NCI-H146 (cell line): ENCODE measurements around the gene MYO1A.
"Not testable (repeated sequence)": the region's sequence is repeated elsewhere in the genome, so short reads cannot be mapped to it uniquely, and the experiment has no call there.

Source experiments
- DNase-seq: peaks from one replicate; lab custom pipeline; 2025; lab: John Stamatoyannopoulos, UW

The MYO1A gene

DNA sequence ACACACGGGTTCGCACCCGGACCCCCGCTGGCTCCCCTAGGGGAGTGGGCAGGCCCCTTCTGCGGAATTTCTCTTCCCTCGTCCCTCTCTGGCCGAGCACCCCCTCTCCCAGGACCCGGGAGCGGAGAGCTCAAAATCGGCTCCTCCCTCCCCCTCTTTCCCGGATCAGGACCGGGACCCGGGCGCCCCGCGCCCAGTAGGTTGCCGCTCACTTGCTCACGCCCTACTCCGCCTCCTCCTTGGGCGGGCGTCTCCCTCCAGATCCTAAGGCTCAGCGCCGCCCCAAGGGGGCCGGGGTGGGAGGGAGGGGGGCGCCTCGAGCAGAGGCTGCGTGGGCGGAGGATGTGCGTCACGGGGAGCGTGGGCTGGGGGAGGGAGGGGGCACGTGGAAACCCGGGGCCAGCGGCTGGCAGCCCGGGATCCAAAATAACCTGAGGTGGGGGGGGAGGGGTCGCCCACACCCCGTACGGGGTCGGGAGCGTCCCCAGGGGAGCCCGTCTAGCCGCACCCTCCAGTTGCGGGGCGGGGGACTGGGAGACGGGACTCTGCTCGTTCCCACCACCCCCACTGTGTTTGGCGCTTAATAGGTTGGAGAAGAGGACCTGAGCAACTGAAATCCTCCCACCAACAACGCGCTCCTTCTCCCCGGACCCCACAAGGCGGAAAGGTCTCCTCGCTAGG, 37.2 kb upstream of the MYO1A start:
- peak; percentile 56 for DNase-seq

DNA sequence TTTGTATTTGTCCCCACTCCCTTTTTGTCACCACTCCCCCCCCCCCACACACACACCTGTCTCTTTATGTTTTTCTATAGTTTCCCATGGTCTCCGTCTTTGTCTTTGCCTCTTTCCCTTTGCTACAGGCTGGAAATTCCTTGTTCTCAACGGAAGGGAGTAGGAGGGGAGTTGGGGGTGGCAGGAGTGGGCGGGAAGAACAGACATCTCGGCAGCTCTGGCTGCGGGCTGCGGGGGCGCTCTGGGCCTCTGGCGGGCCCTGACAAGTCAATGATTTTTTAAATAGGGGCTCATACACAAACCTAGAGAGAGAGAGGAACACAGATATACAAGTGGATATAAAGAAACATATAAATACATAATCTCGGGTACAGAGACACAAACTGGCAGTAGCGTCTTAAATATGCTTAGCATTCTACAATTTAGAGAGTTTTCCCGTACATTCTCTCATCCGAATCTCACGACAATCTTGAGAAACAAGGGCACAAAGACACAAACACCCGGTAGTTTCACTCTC, 36.6 kb upstream of the MYO1A start:
- peak; percentile 50 for DNase-seq

DNA sequence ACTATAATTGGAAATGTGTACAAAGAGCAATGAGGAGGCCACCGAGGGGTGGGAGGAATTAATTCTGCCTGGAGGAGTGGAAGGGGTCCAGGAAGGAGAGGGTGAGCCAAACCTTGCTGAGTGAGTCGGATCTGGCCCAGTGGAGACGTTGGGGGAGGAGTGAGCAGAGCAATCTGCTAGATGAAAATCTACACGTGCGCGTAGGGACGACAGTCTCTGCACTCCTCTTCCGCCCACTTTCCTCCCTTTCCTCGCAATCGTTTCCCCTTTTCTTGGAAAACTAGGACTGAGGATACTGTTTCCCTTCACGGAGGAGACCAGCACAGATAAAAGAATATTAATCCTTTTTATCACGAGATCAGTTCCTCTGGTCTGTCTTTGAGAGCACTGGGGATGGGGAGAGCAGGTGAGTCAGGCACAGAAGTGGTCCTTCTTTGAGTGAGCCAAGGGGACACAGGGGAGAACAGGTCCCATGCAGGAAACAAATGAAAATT, 36.1 kb upstream of the MYO1A start:
- DNase-seq = no peak

DNA sequence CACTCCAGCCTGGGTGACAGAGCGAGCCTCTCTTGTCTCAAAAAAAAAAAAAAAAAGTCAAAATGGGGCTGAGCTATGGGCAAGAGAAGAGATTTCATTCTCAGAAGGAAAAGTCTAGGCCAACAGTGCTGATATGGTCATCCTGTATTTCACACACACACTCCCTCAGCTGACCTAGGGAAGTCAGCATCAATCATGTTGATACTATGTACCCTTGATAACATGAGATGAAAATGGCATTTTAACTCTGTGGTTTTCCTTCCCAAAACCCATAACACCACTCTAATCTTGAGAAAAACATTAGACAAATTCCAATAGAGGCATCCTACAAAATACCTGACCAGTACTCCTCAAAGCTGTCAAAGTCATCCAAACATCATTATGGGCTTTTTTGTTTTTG, 30.9 kb upstream of the MYO1A start:
- no peak for DNase-seq

DNA sequence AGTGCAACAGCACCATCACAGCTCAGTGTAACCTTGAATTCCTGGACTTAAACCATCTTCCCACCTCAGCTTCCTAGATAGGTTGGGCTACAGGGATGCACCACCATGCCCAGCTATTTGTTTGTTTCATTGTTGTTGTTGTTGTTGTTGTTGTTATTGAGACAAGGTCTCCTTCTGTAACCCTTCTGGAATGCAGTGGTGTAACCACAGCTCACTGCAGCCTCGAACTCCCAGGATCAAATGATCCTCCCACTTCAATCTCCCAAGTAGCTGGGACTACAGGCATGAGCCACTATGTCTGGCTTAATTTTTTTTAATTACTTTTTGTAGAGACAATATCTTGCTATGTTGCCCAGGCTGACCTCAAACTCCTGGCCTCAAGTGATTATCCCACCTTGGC, 29.9 kb upstream of the MYO1A start:
- DNase-seq = no peak

DNA sequence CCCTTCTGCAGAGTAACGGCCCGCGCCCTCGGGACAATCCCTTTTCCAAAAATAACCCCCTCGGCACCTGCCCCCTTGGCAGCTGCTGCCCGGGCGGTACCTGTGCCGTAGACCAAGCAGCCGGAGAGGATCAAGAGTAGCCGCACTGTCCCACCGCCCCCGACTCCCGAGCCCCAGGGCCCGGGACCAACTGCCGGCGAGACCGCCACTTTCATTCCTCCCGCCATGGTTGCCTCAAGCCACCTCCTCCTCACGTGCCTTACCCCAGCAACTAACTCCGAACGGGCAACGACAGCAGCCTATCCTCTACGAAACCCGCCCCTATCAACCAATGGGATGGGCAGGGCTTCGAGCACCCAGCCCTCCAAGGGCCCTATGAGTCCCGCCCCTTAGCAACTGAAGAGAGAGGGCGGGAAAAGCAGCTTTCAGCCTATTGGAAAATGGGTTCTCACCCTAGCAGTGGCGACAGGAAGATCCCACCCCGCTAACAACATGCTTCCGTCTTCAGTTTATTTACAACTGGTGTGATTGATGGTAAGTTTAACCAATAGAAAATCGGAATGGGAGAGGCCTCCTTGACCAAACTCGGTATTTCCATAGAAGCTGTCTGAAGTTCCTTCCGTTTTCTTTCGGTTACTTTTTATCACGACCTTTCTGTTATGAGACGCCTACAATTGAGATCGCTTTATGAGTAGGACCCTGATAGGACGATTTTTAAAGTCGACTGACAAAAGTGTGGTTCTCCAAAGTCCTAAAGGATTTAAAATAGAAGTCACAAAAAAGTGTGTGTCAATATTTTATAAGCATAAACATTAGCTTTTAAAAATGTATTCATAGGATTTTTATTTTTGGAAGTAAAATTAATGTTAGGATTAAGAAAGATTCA, 28.8 kb upstream of the MYO1A start, which contains the start of gene NEMP1:
Gene NEMP1, minus strand, starts transcription at position 273 of the 886 bp plus-strand sequence. Its CDS starts 46 bp downstream, at position 227.
- peak; percentile 100 for DNase-seq

DNA sequence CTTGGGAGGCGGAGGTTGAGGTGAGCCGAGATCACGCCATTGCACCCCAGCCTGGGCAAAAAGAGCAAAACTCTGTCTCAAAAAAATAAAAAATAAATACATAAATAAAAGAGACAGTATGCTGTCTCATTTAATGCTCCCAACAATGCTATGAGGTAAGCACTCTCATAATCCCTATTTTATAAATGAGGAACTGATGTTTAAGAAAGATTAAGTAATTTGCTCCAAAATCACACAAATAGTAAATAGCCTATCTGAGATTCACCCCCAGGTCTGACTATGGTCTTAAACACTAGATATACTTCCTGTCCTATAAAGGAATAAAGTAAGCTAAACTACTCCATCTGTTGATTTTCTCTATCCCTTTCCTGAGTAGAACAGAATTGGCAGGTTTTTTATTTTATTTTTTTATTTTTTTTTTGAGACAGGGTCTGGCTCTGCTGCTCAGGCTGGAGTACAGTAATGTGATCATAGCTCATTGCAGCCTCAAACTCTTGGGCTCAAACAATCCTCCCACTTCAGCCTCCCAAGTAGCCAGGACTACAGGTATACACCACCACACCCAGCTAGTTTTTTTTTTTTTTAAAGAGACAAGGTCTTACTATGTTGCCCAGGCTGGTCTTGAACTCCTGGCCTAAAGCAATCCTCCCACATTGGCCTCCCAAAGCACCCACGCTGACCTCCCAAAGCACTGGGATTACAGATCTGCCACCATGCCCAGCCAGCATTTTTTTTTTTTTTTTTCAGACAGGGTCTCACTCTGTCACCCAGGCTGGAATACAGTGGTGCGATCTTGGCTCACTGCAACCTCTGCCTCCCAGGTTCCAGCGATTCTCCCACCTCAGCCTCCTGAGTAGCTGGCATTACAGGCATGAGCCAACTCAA, 23.9 kb upstream of the MYO1A start:
- not testable (repeated sequence) for DNase-seq

DNA sequence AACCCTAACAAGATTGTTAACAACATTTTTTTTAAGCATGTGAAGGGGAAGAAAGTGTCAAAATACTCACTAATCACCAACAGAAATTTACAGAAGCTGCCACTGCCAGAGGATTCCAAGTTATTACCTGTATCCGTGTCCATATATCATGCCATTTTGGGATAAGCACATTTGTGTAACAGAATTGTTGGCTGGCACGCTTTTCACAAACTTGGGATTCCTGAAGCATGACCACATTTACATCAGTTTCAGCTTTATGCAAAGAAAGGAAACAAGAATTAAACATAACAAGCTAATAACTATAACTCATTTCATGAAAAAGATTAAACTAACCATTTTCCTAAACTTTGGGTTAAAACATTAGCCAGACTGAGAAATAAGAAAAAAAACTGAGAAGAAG, 22.7 kb upstream of the MYO1A start:
- DNase-seq = no peak

DNA sequence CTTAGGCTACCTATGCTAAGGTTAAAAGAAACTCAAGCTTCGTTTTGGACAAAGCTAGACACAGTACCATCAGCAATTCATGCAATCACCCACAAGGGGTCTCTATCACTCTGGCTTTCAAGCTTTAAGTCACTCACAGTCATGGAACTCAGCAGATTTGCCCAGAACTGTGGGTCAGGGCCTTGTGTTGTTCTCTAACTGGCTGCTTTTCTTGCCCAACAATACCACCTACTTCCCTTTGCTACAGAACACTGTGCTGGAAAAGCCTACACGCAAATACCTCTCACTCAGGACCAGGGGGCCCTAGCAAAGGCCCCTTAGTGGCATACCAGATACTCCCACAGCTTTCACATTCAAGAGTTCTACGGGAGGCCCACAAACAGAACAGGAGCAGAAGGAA, 19.6 kb upstream of the MYO1A start:
- DNase-seq = peak; percentile 54

DNA sequence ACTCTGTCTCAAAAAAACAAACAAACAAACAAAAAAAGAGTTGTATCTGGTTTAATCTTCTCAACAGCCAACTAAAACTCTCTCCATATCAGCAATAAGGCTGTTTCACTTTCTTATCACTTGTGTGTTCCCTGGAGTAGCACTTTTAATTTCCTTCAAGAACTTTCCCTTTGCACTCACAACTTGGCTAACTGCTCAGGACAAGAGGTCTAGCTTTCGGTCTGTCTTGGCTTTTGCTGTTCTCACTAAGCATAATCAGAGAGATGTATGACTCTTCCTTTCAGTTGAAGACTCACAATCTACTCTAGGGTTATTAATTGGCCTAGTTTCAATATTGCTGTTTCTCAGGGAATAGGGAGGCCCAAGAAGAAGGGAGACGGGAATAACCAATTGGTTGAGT, 16.3 kb upstream of the MYO1A start:
- no peak for DNase-seq

DNA sequence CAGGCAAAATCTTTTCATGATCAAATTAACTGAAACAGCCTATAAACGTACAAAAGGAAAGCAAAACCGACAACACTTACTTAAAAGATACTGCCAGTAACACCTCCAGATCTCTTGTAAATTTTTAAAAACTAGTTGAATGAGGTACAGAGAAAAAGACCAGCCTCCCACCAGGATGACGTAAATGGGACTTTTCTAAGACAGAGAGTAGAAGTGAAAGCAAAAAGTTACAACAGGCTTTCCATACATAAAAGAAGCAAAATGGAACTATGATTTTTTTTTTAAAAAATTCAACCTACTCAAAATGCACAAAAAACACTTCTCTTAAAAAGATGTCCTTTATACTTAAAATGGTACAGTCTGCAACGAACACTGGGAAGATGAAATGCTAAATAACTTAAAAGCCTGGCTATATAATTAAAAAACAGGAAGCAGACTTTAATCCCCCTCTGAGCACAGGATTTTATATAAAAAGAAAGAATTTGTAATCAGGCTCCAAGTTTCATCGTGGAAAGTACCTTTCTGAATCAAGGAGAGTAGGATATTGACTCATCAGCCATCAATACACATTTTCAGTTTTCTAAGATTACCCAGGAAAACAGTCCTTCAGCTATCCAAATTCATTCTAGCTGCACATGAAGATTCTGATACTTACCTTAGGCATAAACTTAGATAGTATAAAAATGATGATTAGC, 14.2 kb upstream of the MYO1A start:
- no peak for DNase-seq

DNA sequence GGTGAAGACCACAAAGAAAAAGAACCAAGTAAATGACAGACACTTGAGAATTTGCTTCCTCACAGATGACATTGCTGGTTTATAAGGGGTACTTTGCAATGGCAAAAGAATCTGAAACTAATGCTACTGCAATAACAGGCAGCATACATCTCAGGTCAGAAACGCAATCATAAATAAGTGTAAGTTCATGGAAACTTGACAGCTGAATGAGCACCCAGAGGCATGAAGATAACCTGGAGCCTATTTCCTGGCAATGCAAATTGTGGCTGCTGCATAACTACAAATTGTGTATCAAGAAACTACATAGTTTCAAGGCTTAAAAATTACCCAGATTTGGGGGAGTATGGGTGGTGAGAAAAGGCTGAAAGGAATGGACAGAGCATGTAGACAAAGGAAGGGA, 8.5 kb upstream of the MYO1A start:
- DNase-seq = no peak

DNA sequence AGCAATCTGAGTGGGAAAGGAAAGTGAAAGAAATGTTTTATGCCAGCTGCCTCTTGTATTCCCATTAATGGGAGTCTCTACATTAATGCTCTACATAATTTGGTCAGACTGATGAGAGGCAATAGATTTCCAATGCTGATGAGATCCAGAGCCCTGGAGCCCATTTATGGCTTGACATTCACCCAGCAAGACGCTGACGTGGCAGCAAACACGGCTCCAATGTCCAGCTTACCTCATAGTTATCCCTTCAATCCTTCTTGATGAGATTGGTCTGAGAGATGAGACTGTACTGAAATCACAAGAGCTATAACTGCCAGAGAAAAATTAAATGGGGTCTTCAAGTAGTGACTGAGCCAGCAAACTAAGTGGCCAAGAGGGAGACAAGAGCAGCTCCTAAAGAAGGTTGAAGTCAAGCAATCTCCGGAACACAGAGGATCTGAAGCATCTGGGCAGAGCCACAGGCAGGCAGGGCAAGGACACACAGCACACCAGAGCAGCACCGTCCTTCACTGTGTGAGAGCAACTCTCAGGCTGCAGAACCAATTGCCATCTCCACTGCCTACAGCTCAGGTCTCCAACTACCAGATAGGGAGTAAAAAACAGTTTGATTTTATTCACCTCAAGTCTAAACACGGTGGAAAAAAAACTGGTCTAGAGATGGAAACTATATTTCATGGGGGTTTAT, 7.3 kb upstream of the MYO1A start:
- DNase-seq = no peak

DNA sequence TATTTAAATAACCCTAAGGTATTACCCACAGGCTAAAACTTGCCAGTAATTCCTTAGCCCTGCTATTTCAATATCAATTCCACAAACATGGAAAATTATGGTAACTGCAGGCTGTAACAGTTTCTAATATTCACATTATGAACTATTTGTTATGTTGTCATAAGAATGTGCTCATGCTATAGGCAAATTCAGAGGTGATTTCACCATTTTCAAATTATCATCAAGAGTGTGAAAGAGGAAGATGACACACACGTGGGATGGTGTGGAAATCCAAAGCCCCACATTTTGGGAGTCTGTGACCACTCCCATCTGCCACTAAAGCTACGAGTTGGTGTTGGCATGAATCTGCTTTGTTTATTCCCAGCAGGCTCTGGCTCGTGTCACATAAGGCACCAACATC, 5.9 kb upstream of the MYO1A start:
- no peak for DNase-seq

DNA sequence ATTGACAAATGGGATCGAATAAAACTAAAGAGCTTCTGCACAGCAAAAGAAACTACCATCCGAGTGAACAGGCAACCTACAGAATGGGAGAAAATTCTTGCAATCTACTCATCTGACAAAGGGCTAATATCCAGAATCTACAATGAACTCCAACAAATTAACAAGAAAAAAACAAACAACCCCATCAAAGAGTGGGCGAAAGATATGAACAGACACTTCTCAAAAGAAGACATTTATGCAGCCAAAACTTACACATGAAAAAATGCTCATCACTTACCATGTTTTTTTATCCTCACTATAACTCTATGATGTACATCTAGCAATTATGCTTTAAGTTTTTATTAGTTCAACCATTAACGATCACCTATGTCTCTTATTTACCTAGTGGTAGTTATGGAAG, 4.0 kb upstream of the MYO1A start:
- not testable (repeated sequence) for DNase-seq

DNA sequence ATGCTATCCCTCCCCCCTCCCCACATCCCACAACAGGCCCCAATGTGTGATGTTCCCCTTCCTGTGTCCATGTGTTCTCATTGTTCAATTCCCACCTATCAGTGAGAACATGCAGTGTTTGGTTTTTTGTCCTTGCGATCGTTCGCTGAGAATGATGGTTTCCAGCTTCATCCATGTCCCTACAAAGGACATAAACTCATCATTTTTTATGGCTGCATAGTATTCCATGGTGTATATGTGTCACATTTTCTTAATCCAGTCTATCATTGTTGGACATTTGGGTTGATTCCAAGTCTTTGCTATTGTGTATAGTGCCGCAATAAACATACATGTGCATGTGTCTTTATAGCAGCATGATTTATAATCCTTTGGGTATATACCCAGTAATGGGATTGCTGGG, 3.2 kb upstream of the MYO1A start:
- DNase-seq = not testable (repeated sequence)

DNA sequence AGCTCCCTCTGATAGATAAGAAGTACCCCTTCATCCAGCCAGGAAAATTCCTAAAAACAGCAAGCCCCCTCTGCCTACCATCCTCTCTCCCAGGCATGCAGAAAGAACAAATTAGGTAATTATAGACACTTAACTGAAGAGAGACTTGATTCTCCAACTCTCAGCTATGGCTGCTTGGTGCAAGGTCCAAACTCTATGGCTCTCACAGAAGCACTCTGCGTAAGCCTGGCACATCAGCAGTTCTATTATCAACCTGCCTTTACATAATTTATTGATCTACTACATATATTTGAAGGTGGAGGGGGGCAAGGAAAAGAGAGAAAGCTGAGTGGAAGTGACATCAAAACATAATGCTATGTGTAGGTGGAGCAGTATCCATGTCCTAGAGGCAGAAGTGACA, 1.1 kb upstream of the MYO1A start:
- no peak for DNase-seq

DNA sequence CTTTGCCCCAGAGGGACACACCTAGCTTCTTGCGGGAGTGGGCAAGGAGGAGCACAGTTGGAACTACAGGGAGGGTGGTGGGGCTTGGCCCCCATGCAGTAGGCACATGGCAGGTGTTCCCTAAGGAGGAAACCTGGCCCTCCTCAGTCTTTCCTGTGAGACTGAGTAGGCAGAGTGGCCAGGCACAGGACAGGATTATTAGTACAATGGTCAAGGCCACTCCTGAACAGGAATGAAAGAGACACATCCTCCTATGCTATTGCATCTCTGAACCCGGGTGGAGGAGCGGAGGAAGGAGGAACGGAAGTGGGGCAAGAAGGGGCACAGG, 846 bp downstream of the MYO1A start:
- no peak for DNase-seq

DNA sequence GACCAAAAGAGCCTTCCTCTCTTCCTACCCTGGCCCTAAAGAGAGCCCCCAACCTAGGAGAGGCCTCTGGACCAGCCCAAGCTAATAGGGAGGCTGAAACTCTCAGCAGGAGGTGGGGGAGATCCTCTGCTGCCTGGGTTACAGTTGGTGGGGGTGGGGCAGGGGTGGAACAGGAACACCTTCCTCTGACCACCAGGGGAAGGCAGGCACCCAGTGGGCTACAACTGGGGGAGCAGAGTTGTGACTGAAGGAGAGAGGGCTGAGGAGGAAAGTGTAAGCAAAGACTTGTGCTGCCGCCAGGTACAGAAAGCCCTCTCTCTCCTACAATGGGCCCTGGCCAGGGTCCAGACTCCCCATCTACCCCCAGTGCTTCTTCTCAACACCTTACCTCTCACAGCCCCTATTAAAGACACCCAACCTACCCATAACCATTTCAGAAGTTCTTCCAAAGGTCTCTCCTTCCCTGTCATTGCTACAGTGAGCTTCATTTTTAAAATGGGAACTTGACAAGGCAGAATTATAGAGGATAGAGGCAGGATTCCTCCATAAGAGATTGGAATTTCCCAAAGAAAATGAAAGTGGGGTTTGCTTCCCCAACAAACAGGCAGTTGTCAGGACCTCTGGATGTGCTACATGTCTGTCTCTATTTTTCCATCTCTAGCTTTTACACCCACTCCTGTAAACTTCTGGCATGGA, 1.4 kb downstream of the MYO1A start:
- DNase-seq = no peak

DNA sequence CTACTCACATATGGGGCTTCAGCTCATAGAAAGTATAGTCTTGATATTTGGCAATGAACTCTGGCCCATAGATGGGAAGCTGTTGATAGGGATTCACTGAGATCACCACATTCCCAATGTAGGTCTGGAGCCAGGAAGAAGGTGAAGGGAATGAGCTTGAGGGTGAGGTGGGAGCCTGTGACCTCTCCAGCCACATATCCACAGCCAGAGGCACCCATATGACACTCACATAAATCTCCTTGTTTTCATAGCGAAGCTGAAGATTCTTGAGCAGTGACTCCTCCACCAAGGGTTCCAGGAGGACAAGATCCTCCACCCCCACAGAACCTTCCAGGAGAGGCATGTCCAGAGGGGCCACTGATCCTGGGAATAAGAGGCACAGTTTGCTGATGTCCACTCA, 1.9 kb downstream of the MYO1A start:
- no peak for DNase-seq
